Posterior vena cava (tissue), 2 donors: ENCODE results near the gene PCGF5. TPM values are rescaled to one million over a fixed set of nuclear protein-coding genes. Genes with fewer than 3 reads are reported as not detected.
"Not testable (repeated sequence)": the region's sequence is repeated elsewhere in the genome, so short reads cannot be mapped to it uniquely, and the experiment has no call there.

Source experiments
- DNase-seq: peaks from one replicate; pipeline ENCODE4 v3.0.0-alpha.2; 2020; ENCODE audit warnings: low spot score
- intact Hi-C, 2 donors: fragments of 100-400 bp; cut with DNase I; formaldehyde crosslinking; loops; one replicate each; pipeline versions ENCODE4 v1.14.1 to v1.14.2; 2022 to 2023
- long read RNA-seq, 2 donors: library from polyadenylated mRNA; unstranded; transcript quantifications; one replicate each; pipeline ENCODE4 v2.0.0, GENCODE V29; 2020 to 2021
- total RNA-seq, 2 donors: library from RNA; stranded (reverse); fragmentation: NEBNext Ultra II Directional; extraction: Animal tissue kit (Norgen Biotek cat#: 25700); gene quantifications; one replicate each; pipeline ENCODE4 v1.2.1, GENCODE V29; 2021
- donor health status: DM: yes; HTN: yes; CAD: no.
- donor health status: DM: yes; HTN: yes; CAD: no.

Gene PCGF5
- total RNA-seq = 100 to 1,000 TPM in 1 of 2 donors, 10 to 100 TPM in 1; 60.6 to 100 TPM
- long read RNA-seq, donor 1, full-length matches to known transcripts = 6 of 18 reads
- long read RNA-seq, donor 1, partial matches to known transcripts = 3 of 18 reads
- long read RNA-seq, donor 1, other reads (novel, unspliced or antisense) = 9 of 18 reads
- long read RNA-seq, donor 2, full-length matches to known transcripts = 7 of 26 reads
- long read RNA-seq, donor 2, partial matches to known transcripts = 1 of 26 reads
- long read RNA-seq, donor 2, other reads (novel, unspliced or antisense) = 18 of 26 reads

GRCh38 chr10:91220194-91220953, at the start of gene PCGF5:
PCGF5 (plus strand) TSS chr10:91220663; CDS start chr10:91222872, 2,209 bp downstream.
- intact Hi-C loops = loop anchor here in 1 of 2 donors (5.0 kb wide), 1 partner anchor 58 kb away; no protein-coding TSS in a partner anchor
- DNase-seq = peak; percentile 97

GRCh38 chr10:91171485-91171884, 49.0 kb upstream of the PCGF5 start:
- DNase-seq = no peak
- intact Hi-C loops = no loop called here

GRCh38 chr10:91172348-91172747, 48.1 kb upstream of the PCGF5 start:
- DNase-seq = no peak
- intact Hi-C loops = no loop called here

GRCh38 chr10:91185239-91185875, 35.1 kb upstream of the PCGF5 start:
- intact Hi-C loops = no loop called here
- DNase-seq = no peak

- no peak for DNase-seq
Measured at GRCh38 chr10:91187156-91187555, 33.3 kb upstream of the PCGF5 start.

GRCh38 chr10:91188010-91188409, 32.5 kb upstream of the PCGF5 start:
- DNase-seq, intact Hi-C loops: not testable (repeated sequence)

More at GRCh38 chr10:91187156-91187555, 33.3 kb upstream of the PCGF5 start:
- intact Hi-C loops = no loop called here

GRCh38 chr10:91188889-91189288, 31.6 kb upstream of the PCGF5 start:
- intact Hi-C loops = no loop called here
- no peak for DNase-seq

- intact Hi-C loops = no loop called here
- DNase-seq = no peak
Measured at GRCh38 chr10:91190388-91190870, 30.0 kb upstream of the PCGF5 start.

GRCh38 chr10:91190876-91191583, 29.4 kb upstream of the PCGF5 start:
- intact Hi-C loops = no loop called here
- DNase-seq = no peak

- intact Hi-C loops = no loop called here
- no peak for DNase-seq
Measured at GRCh38 chr10:91191584-91191919, 28.9 kb upstream of the PCGF5 start.

- no peak for DNase-seq
- intact Hi-C loops = no loop called here
Measured at GRCh38 chr10:91194497-91195179, 25.8 kb upstream of the PCGF5 start.

GRCh38 chr10:91196268-91197048, 24.0 kb upstream of the PCGF5 start:
- intact Hi-C loops = no loop called here
- DNase-seq = no peak

GRCh38 chr10:91197127-91197526, 23.3 kb upstream of the PCGF5 start:
- intact Hi-C loops = no loop called here
- peak; percentile 81 for DNase-seq

- DNase-seq = no peak
- intact Hi-C loops = no loop called here
Measured at GRCh38 chr10:91198781-91199180, 21.7 kb upstream of the PCGF5 start.

GRCh38 chr10:91200314-91201212, 19.9 kb upstream of the PCGF5 start:
- intact Hi-C loops = no loop called here
- DNase-seq = no peak

GRCh38 chr10:91201213-91201996, 19.1 kb upstream of the PCGF5 start:
- intact Hi-C loops = no loop called here
- DNase-seq = no peak

GRCh38 chr10:91206427-91206826, 14.0 kb upstream of the PCGF5 start:
- no peak for DNase-seq
- intact Hi-C loops = no loop called here
